HCT116 (cell line): ENCODE results near the gene ALOX5AP. TPM values are rescaled to one million over a fixed set of nuclear protein-coding genes. Genes with fewer than 3 reads are reported as not detected.

Experiments used
- ATAC-seq: fragments of 200-7000 bp; cut with Tn5 transposase; 2 replicates; pipeline ENCODE4 v1.9.1; 2020; ENCODE audit warnings: mild to moderate bottlenecking, moderate library complexity
- BruUV-seq: library from RNA; stranded (reverse); fragments of 400-500 nt; replicated peaks from 2 replicates; lab custom pipeline; 2021; lab: Mats Ljungman, UMichigan
- CTCF ChIA-PET: fragments of 300-600 bp; sonication (Branson Sonifier 250); formaldehyde crosslinking; loops from one replicate; lab custom pipeline; 2021; ENCODE audit warnings: antibody characterized with exemption; lab: Charles Lee
- POLR2A ChIA-PET: fragments of 300-600, 350-600 bp; sonication (Branson Sonifier 250); formaldehyde crosslinking; loops from one replicate; lab custom pipeline; 2021; ENCODE audit warnings: antibody characterized with exemption; lab: Charles Lee
- RAD21 ChIA-PET, 2 experiments: fragments of 300-600 bp; sonication (Branson Sonifier 250); formaldehyde crosslinking; loops; one replicate each; lab custom pipeline; 2023; ENCODE audit warnings: low total read pairs in 2 of 2; ENCODE audit not compliant: uncharacterized antibody in 2 of 2, unreplicated experiment in 2 of 2, low non-redundant PET in 1 of 2; lab: Charles Lee
- DNase-seq: peaks from one replicate; pipeline ENCODE4 v3.0.0-alpha.2; 2010; ENCODE audit warnings: low read depth, low spot score
- H2AFZ ChIP-seq: fragments of 200-600 bp; shearing (Covaris generic), sonication (generic); 2 replicates; pipeline ENCODE4 v1.6.1; 2017; ENCODE audit warnings: low read depth, mixed run types, mixed read lengths, antibody characterized with exemption, low read length; ENCODE audit not compliant: poor library complexity, severe bottlenecking
- H3K27ac ChIP-seq: 2 replicates; pipeline ENCODE4 v1.5.1; 2012; ENCODE audit warnings: low read depth, low read length
- H3K27me3 ChIP-seq: fragments of 200-600 bp; sonication (generic); 2 replicates; pipeline ENCODE4 v1.6.1; 2016; ENCODE audit warnings: mixed run types, low read length, mixed read lengths; ENCODE audit not compliant: insufficient read depth
- H3K36me3 ChIP-seq, 2 experiments: fragments of 200-500 bp in 1 of 2; fragments of 200-600 bp in 1 of 2; sonication (Bioruptor generic) in 1 of 2; sonication (generic) in 1 of 2; 2 replicates each; pipeline versions ENCODE4 v1.5.1 to v1.6.1; 2014 to 2016; ENCODE audit warnings: low read length in 2 of 2, inconsistent platforms in 1 of 2, mixed read lengths in 1 of 2, mixed run types in 1 of 2; ENCODE audit not compliant: insufficient read depth in 2 of 2, control insufficient read depth in 1 of 2
- H3K4me1 ChIP-seq, 2 experiments: fragments of 200-600 bp in 1 of 2; sonication (generic) in 1 of 2; 2 replicates each; pipeline versions ENCODE4 v1.5.1 to v1.6.1; 2012 to 2017; ENCODE audit warnings: low read length in 2 of 2, inconsistent platforms in 1 of 2, mild to moderate bottlenecking in 1 of 2, mixed read lengths in 1 of 2, mixed run types in 1 of 2, moderate library complexity in 1 of 2; ENCODE audit not compliant: insufficient read depth in 2 of 2, control insufficient read depth in 1 of 2
- H3K4me2 ChIP-seq: fragments of 200-600 bp; sonication (generic); 2 replicates; pipeline ENCODE4 v1.6.1; 2017; ENCODE audit warnings: mixed run types, low read length, mixed read lengths
- H3K4me3 ChIP-seq, 2 experiments: fragments of 200-600 bp in 1 of 2; sonication (generic) in 1 of 2; replicated peaks in 1 of 2; 2 replicates each; pipeline ENCODE4 v1.5.1; 2011 to 2016; ENCODE audit warnings: low read length in 2 of 2, control low read depth in 1 of 2, low read depth in 1 of 2, mild to moderate bottlenecking in 1 of 2, mixed read lengths in 1 of 2, mixed run types in 1 of 2
- H3K79me2 ChIP-seq: fragments of 200-600 bp; sonication (generic); 2 replicates; pipeline ENCODE4 v1.6.1; 2017; ENCODE audit warnings: mild to moderate bottlenecking, mixed run types, low read length, moderate library complexity, mixed read lengths; ENCODE audit not compliant: insufficient read depth
- H3K9ac ChIP-seq: fragments of 200-600 bp; sonication (generic); 2 replicates; pipeline ENCODE4 v1.6.1; 2016; ENCODE audit warnings: low read length, mixed read lengths
- H3K9me2 ChIP-seq: fragments of 200-600 bp; sonication (generic), shearing (Covaris generic); 2 replicates; pipeline ENCODE4 v1.6.1; 2017; ENCODE audit warnings: mixed run types, mild to moderate bottlenecking, moderate library complexity; ENCODE audit not compliant: insufficient read depth
- H3K9me3 ChIP-seq, 2 experiments: fragments of 200-500 bp in 1 of 2; fragments of 200-600 bp in 1 of 2; sonication (Bioruptor generic) in 1 of 2; sonication (generic) in 1 of 2; 2 replicates each; pipeline ENCODE4 v1.6.1; 2014 to 2017; ENCODE audit warnings: low read length in 2 of 2, mixed read lengths in 2 of 2, inconsistent platforms in 1 of 2, low read depth in 1 of 2, mild to moderate bottlenecking in 1 of 2, mixed run types in 1 of 2, moderate library complexity in 1 of 2; ENCODE audit not compliant: control insufficient read depth in 1 of 2, insufficient read depth in 1 of 2
- H4K20me1 ChIP-seq: fragments of 200-600 bp; sonication (generic), shearing (Covaris generic); 2 replicates; pipeline ENCODE4 v1.6.1; 2017; ENCODE audit warnings: mixed run types, mild to moderate bottlenecking, moderate library complexity; ENCODE audit not compliant: insufficient read depth
- CBX3 ChIP-seq: IDR thresholded peaks from 2 replicates; pipeline ENCODE4 v1.6.1; 2012; ENCODE audit warnings: low read depth
- EGR1 ChIP-seq: IDR thresholded peaks from 2 replicates; pipeline ENCODE4 v1.6.1; 2012; ENCODE audit warnings: low read depth
- ELF1 ChIP-seq: IDR thresholded peaks from 2 replicates; pipeline ENCODE4 v1.6.1; 2012; ENCODE audit warnings: low read depth, borderline replicate concordance
- EZH2 ChIP-seq: fragments of 200-600 bp; sonication (generic); IDR thresholded peaks from 2 replicates; pipeline ENCODE4 v1.6.1; 2017; ENCODE audit warnings: antibody characterized with exemption, mixed run types
- JUND ChIP-seq: IDR thresholded peaks from 2 replicates; pipeline ENCODE4 v1.6.1; 2012
- POLR2A ChIP-seq: IDR thresholded peaks from 2 replicates; pipeline ENCODE4 v1.7.0; 2011; ENCODE audit warnings: borderline replicate concordance; ENCODE audit not compliant: insufficient read depth, insufficient read length; ENCODE audit errors: extremely low read depth
- RAD21 ChIP-seq: IDR thresholded peaks from 2 replicates; pipeline ENCODE4 v1.6.1; 2012; ENCODE audit warnings: low read depth, mild to moderate bottlenecking
- SRF ChIP-seq: IDR thresholded peaks from 2 replicates; pipeline ENCODE4 v1.6.1; 2012; ENCODE audit warnings: low read depth
- TCF7L2 ChIP-seq: IDR thresholded peaks from 2 replicates; pipeline ENCODE4 v1.7.0; 2011; ENCODE audit warnings: borderline replicate concordance, inconsistent platforms; ENCODE audit not compliant: insufficient read depth, insufficient read length; ENCODE audit errors: extremely low read depth
- ZNF274 ChIP-seq: fragments of 200-500 bp; sonication (Bioruptor generic); IDR thresholded peaks from 2 replicates; pipeline ENCODE4 v1.6.1; 2014; ENCODE audit warnings: mild to moderate bottlenecking, low read depth, low read length, inconsistent platforms
- intact Hi-C: fragments of 100-400 bp; cut with micrococcal nuclease; formaldehyde crosslinking; loops from 2 replicates; pipeline ENCODE4 v1.10.0; 2022
- total RNA-seq: library from RNA; stranded (reverse); gene quantifications from one replicate; pipeline ENCODE4 v1.2.1, GENCODE V29; 2021; ENCODE audit not compliant: unreplicated experiment
- TF ChIP-seq, protein P1 (sequence below), 3 experiments: fragments of 200-600 bp in 1 of 3; sonication (generic) in 1 of 3; IDR thresholded peaks in 2 of 3; conservative IDR thresholded peaks in 1 of 3; 2 replicates each; pipeline ENCODE4 v1.5.1; 2012 to 2017; ENCODE audit warnings: low read depth in 2 of 3, low read length in 2 of 3, antibody characterized with exemption in 1 of 3, borderline replicate concordance in 1 of 3, control low read depth in 1 of 3, mild to moderate bottlenecking in 1 of 3, mixed read lengths in 1 of 3, mixed run types in 1 of 3, moderate library complexity in 1 of 3; ENCODE audit not compliant: insufficient read depth in 1 of 3
- TF ChIP-seq, protein P2 (sequence below): IDR thresholded peaks from 2 replicates; pipeline ENCODE4 v1.6.1; 2012; ENCODE audit warnings: low read depth
- TF ChIP-seq, protein P3 (sequence below): IDR thresholded peaks from 2 replicates; pipeline ENCODE4 v1.6.1; 2011; ENCODE audit warnings: mild to moderate bottlenecking, low read length, moderate library complexity; ENCODE audit not compliant: insufficient replicate concordance; ENCODE audit errors: extremely low read depth

Gene ALOX5AP
- total RNA-seq, 1 experiment from 2014 or later, result not detected

DNA sequence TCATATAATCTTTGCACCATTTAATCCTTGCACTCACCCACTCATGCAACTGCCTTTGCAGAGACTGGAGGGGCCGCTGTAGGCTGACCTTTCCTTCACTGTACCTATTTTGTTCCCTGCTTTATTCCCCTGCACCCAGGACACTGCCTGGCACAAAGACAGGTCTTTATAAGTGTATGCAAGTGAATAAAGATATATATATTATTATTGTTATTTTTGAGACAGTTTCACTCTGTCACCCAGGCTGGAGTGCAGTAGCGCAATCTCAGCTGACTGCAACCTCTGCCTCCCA is 3.8 kb downstream of the ALOX5AP start:
- CTCF ChIA-PET, result no interaction called here
- intact Hi-C loops, result no loop called here
- Histone ChIP-seq H3K27me3 (peaks cover 50% of the 10 kb centered on the region), H3K4me1 (peaks cover 27 to 33% of the 10 kb centered on the region in 2 experiments), H3K9me2 (no peaks in the 10 kb centered on the region), H3K27ac (no peak overlapping the region), H3K36me3 (no peaks in the 10 kb centered on the region), H3K4me2 (no peak overlapping the region), H3K9ac (no peak overlapping the region), H2AFZ (no peak overlapping the region), H3K4me3 (no peak overlapping the region), H3K79me2 (no peaks in the 10 kb centered on the region), H3K9me3 (no peaks in the 10 kb centered on the region), H4K20me1 (no peaks in the 10 kb centered on the region; the same call in 1 of the 2 replicates)
- no peak for ATAC-seq
- TF ChIP-seq EZH2 (no peak), ELF1 (no peak), JUND (no peak), ZNF274 (no peak), RAD21 (no peak), TCF7L2 (no peak), POLR2A (no peak), CBX3 (no peak), SRF (no peak), EGR1 (no peak)
- TF ChIP-seq, protein P1, sequence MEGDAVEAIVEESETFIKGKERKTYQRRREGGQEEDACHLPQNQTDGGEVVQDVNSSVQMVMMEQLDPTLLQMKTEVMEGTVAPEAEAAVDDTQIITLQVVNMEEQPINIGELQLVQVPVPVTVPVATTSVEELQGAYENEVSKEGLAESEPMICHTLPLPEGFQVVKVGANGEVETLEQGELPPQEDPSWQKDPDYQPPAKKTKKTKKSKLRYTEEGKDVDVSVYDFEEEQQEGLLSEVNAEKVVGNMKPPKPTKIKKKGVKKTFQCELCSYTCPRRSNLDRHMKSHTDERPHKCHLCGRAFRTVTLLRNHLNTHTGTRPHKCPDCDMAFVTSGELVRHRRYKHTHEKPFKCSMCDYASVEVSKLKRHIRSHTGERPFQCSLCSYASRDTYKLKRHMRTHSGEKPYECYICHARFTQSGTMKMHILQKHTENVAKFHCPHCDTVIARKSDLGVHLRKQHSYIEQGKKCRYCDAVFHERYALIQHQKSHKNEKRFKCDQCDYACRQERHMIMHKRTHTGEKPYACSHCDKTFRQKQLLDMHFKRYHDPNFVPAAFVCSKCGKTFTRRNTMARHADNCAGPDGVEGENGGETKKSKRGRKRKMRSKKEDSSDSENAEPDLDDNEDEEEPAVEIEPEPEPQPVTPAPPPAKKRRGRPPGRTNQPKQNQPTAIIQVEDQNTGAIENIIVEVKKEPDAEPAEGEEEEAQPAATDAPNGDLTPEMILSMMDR (IDR thresholded peaks at IDR 0.05 in 2 of 3, conservative IDR thresholded peaks at IDR 0.05 in 1 of 3; ENCODE audit: borderline replicate concordance in 1 of 3, insufficient read depth in 1 of 3, low read depth in 2 of 3, low read length in 2 of 3), result no peak
- TF ChIP-seq, protein P2, sequence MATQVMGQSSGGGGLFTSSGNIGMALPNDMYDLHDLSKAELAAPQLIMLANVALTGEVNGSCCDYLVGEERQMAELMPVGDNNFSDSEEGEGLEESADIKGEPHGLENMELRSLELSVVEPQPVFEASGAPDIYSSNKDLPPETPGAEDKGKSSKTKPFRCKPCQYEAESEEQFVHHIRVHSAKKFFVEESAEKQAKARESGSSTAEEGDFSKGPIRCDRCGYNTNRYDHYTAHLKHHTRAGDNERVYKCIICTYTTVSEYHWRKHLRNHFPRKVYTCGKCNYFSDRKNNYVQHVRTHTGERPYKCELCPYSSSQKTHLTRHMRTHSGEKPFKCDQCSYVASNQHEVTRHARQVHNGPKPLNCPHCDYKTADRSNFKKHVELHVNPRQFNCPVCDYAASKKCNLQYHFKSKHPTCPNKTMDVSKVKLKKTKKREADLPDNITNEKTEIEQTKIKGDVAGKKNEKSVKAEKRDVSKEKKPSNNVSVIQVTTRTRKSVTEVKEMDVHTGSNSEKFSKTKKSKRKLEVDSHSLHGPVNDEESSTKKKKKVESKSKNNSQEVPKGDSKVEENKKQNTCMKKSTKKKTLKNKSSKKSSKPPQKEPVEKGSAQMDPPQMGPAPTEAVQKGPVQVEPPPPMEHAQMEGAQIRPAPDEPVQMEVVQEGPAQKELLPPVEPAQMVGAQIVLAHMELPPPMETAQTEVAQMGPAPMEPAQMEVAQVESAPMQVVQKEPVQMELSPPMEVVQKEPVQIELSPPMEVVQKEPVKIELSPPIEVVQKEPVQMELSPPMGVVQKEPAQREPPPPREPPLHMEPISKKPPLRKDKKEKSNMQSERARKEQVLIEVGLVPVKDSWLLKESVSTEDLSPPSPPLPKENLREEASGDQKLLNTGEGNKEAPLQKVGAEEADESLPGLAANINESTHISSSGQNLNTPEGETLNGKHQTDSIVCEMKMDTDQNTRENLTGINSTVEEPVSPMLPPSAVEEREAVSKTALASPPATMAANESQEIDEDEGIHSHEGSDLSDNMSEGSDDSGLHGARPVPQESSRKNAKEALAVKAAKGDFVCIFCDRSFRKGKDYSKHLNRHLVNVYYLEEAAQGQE, result no peak
- TF ChIP-seq, protein P3, sequence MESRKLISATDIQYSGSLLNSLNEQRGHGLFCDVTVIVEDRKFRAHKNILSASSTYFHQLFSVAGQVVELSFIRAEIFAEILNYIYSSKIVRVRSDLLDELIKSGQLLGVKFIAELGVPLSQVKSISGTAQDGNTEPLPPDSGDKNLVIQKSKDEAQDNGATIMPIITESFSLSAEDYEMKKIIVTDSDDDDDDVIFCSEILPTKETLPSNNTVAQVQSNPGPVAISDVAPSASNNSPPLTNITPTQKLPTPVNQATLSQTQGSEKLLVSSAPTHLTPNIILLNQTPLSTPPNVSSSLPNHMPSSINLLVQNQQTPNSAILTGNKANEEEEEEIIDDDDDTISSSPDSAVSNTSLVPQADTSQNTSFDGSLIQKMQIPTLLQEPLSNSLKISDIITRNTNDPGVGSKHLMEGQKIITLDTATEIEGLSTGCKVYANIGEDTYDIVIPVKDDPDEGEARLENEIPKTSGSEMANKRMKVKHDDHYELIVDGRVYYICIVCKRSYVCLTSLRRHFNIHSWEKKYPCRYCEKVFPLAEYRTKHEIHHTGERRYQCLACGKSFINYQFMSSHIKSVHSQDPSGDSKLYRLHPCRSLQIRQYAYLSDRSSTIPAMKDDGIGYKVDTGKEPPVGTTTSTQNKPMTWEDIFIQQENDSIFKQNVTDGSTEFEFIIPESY, result no peak
- RAD21 ChIA-PET, result no interaction called here
- DNase-seq, result no peak
- POLR2A ChIA-PET, result interaction anchor here (1.4 kb wide), 1 partner anchor 14 kb away, joined by 3 read pairs; no protein-coding TSS in a partner anchor
- BruUV-seq, result no TSS peak
